Glutamatergic neuron (in vitro differentiated cells): ENCODE data around the gene PAPOLA. TPM values are rescaled to one million over a fixed set of nuclear protein-coding genes. Genes with fewer than 3 reads are reported as not detected.

Experiments used
- DNase-seq: peaks from one replicate; pipeline ENCODE4 v3.0.0; 2022
- H3K27ac Mint-ChIP-seq: one replicate; pipeline ENCODE4 v1.8.0; 2020; ENCODE audit warnings: mild to moderate bottlenecking, mixed read lengths, inconsistent platforms; ENCODE audit not compliant: unreplicated experiment
- H3K27me3 Mint-ChIP-seq: one replicate; pipeline ENCODE4 v1.8.0; 2020; ENCODE audit warnings: mild to moderate bottlenecking, moderate library complexity, mixed read lengths, inconsistent platforms; ENCODE audit not compliant: unreplicated experiment
- H3K36me3 Mint-ChIP-seq: one replicate; pipeline ENCODE4 v1.8.0; 2020; ENCODE audit warnings: mild to moderate bottlenecking, mixed read lengths, inconsistent platforms; ENCODE audit not compliant: unreplicated experiment
- H3K4me1 Mint-ChIP-seq: one replicate; pipeline ENCODE4 v1.8.0; 2020; ENCODE audit warnings: mild to moderate bottlenecking, low read depth, mixed read lengths, inconsistent platforms; ENCODE audit not compliant: unreplicated experiment
- H3K4me3 Mint-ChIP-seq: one replicate; pipeline ENCODE4 v1.8.0; 2020; ENCODE audit warnings: mild to moderate bottlenecking, mixed read lengths, inconsistent platforms; ENCODE audit not compliant: unreplicated experiment
- H3K9me3 Mint-ChIP-seq: one replicate; pipeline ENCODE4 v1.8.0; 2020; ENCODE audit warnings: mild to moderate bottlenecking, moderate library complexity, mixed read lengths, inconsistent platforms; ENCODE audit not compliant: unreplicated experiment
- total RNA-seq: library from RNA; stranded (reverse); fragmentation: NEBNext Ultra II Directional; extraction: Animal tissue kit (Norgen Biotek cat#: 25700); gene quantifications from one replicate; pipeline ENCODE4 v1.2.1, GENCODE V29; 2021; ENCODE audit not compliant: unreplicated experiment
- TF ChIP-seq, protein P1 (sequence below): fragments of 200-600 bp; sonication (generic); IDR thresholded peaks from one replicate; pipeline ENCODE4 v1.5.0; 2021; ENCODE audit not compliant: partially characterized antibody, unreplicated experiment

Gene PAPOLA
- total RNA-seq, 1 donor from 2014 or later = 169 TPM

DNA sequence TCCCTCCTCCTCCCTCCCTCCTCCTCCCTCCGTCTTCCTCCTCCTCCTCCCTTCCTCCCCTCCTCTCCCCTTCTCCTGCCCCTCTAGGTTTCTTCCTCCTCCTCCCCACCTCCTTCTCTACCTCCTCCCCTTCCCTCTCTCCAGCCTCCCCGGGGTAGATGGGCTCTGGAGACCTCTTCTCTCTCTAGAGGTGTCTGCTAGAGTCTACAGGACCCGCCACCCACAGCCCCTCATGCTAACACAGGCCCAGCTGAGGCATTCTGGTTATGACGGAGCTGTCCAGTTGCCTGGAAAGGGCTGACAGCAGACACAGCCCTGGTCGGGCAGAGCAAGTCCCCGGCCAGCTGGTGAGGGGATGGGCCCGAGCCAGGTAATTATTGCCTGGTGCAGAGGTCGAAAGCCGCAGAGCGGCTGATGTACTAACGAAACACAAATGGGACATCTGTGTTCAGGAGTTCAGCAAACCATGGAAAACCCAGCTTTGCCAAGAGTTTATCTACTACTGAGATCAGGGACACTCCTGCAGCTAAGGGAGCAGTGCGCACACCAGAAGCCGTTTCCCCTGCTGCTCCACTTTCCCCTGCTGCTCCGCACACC is 96.2 kb downstream of the PAPOLA start:
- peaks cover 4% of the 10 kb centered on the region for H3K27me3 Mint-ChIP-seq
- H3K36me3 Mint-ChIP-seq = no peaks in the 10 kb centered on the region
- no peaks in the 10 kb centered on the region for H3K4me1 Mint-ChIP-seq
- no peak overlapping the region for H3K4me3 Mint-ChIP-seq
- H3K9me3 Mint-ChIP-seq = peaks cover 1% of the 10 kb centered on the region
- TF ChIP-seq, protein P1, sequence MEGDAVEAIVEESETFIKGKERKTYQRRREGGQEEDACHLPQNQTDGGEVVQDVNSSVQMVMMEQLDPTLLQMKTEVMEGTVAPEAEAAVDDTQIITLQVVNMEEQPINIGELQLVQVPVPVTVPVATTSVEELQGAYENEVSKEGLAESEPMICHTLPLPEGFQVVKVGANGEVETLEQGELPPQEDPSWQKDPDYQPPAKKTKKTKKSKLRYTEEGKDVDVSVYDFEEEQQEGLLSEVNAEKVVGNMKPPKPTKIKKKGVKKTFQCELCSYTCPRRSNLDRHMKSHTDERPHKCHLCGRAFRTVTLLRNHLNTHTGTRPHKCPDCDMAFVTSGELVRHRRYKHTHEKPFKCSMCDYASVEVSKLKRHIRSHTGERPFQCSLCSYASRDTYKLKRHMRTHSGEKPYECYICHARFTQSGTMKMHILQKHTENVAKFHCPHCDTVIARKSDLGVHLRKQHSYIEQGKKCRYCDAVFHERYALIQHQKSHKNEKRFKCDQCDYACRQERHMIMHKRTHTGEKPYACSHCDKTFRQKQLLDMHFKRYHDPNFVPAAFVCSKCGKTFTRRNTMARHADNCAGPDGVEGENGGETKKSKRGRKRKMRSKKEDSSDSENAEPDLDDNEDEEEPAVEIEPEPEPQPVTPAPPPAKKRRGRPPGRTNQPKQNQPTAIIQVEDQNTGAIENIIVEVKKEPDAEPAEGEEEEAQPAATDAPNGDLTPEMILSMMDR = no peak
- no peak overlapping the region for H3K27ac Mint-ChIP-seq
- DNase-seq = no peak

DNA sequence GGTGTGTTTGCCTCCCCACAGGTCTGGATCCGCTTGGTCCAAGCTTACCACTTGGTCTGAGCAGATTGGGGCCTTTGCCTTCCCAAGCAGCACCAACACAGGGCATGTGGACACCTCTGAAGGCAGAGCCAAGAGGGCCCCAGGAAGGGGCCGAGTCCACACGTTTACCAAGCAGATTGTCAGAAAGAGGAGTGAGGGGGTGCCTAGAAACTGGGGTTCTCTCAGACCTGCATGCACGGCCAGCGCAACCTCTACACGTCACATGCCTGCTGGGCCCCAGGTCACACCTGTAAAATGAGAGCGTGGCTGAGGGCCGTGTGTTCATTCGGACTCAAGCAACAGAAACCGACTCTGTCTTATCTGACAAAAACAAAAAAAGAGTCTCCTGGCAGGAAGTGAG is 96.9 kb downstream of the PAPOLA start:
- no peaks in the 10 kb centered on the region for H3K36me3 Mint-ChIP-seq
- peaks cover 4% of the 10 kb centered on the region for H3K27me3 Mint-ChIP-seq
- no peaks in the 10 kb centered on the region for H3K4me1 Mint-ChIP-seq
- TF ChIP-seq, protein P1 = no peak
- peak overlapping the region; percentile 6 for H3K27ac Mint-ChIP-seq
- DNase-seq = no peak
- H3K4me3 Mint-ChIP-seq = no peak overlapping the region
- H3K9me3 Mint-ChIP-seq = peaks cover 1% of the 10 kb centered on the region

DNA sequence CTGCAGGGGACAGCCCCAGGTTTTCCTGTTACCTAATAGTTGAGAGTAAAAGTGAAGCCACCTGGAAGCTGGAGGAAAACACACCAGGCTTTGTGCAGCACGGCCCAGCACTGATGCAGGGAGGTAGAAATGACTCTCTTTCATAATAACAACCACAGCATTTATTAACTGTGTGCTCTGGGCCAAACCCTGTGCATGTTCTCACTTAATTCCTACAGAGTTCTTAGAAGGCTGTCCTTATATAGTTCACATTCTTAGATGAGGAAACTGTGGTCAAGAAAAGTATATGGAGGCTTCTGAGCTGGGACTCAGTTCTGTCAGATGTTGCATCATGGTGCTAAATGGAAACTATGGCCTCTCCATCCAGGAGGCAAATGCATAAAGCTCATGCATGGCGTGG is 100.0 kb downstream of the PAPOLA start:
- Mint-ChIP-seq H3K27ac (no peak overlapping the region), H3K9me3 (peaks cover 1% of the 10 kb centered on the region), H3K4me1 (no peaks in the 10 kb centered on the region), H3K36me3 (no peaks in the 10 kb centered on the region), H3K27me3 (peaks cover 4% of the 10 kb centered on the region), H3K4me3 (no peak overlapping the region)
- DNase-seq = no peak
- TF ChIP-seq, protein P1 = no peak

DNA sequence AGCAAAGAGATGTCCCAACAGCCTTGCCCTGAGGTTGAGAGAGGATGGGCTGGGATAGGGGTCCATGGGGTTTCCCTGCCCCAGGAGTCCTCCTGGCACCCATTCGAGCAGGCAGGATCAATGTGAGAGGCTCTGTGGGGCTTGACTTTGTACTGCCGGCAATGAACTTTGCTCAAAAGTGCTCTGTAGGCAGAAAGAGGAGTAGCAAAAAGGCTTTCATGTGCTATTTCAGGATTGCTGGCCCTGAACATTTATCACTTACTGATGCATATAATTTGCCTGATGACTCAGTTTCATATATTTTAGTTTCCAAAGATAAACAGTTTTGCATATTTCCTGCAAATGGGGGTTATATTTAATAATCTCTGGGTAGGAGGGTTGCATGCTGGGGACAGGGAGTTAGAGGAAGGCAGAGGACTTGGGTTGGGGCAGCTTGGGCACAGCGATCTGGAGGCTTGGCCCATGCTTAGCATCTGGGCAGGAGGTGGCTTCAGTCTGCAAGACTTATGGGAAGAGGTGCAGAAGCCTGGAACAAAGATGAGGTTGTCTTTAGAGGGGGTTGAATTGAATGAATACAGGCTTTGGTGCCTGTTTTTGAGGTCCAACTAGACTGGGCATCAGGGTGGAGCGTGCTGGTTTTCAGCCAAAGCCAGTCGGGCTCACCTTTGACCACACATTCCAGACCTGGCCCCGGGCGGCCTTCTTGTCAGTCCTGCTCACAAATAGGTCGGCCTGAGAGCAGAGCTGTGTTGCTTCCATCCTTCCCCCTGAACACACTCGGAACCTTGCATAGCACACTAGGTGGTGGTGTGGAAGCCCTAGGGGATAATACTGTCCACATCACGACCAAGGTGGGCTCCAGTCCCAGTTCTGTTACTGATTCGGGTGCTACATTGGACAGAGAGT is 101.4 kb downstream of the PAPOLA start:
- Mint-ChIP-seq H3K27me3 (peaks cover 4% of the 10 kb centered on the region), H3K4me3 (no peak overlapping the region), H3K36me3 (no peaks in the 10 kb centered on the region)

More for the DNA sequence above, 101.4 kb downstream of the PAPOLA start:
- H3K9me3 Mint-ChIP-seq = peaks cover 1% of the 10 kb centered on the region
- TF ChIP-seq, protein P1 = no peak
- DNase-seq = no peak
- H3K27ac Mint-ChIP-seq = no peak overlapping the region
- H3K4me1 Mint-ChIP-seq = no peaks in the 10 kb centered on the region
